WTC11 (cell line): ENCODE measurements around the gene NUDT14.

ENCODE experiments used
- HMGA2 ChIP-seq: fragments of 250-450 bp; sonication (Bioruptor Pico); IDR thresholded peaks from 2 replicates; pipeline ENCODE4 v1.4.0; 2021; ENCODE audit warnings: mild to moderate bottlenecking, moderate library complexity
- SP1 ChIP-seq: sonication (generic); formaldehyde crosslinking; conservative IDR thresholded peaks from 2 replicates; pipeline ENCODE4 v1.8.1; 2022; ENCODE audit warnings: missing genetic modification reagents
- TF ChIP-seq, protein P1 (sequence below): fragments of 200-600 bp; IDR thresholded peaks from 2 replicates; pipeline ENCODE4 v1.8.0; 2022; ENCODE audit warnings: antibody characterized with exemption
- TF ChIP-seq, protein P2 (sequence below): sonication (generic); formaldehyde crosslinking; conservative IDR thresholded peaks from 2 replicates; pipeline ENCODE4 v1.8.1; 2023; ENCODE audit warnings: mild to moderate bottlenecking, low read depth, missing genetic modification reagents, moderate library complexity
- TF ChIP-seq, protein P3 (sequence below): sonication (generic); formaldehyde crosslinking; IDR thresholded peaks from 2 replicates; pipeline ENCODE4 v1.8.1; 2022; ENCODE audit warnings: low read depth, missing genetic modification reagents, borderline replicate concordance

GRCh38 chr14:105223770-105224544 is 42.8 kb upstream of the NUDT14 start:
- TF ChIP-seq, protein P1, sequence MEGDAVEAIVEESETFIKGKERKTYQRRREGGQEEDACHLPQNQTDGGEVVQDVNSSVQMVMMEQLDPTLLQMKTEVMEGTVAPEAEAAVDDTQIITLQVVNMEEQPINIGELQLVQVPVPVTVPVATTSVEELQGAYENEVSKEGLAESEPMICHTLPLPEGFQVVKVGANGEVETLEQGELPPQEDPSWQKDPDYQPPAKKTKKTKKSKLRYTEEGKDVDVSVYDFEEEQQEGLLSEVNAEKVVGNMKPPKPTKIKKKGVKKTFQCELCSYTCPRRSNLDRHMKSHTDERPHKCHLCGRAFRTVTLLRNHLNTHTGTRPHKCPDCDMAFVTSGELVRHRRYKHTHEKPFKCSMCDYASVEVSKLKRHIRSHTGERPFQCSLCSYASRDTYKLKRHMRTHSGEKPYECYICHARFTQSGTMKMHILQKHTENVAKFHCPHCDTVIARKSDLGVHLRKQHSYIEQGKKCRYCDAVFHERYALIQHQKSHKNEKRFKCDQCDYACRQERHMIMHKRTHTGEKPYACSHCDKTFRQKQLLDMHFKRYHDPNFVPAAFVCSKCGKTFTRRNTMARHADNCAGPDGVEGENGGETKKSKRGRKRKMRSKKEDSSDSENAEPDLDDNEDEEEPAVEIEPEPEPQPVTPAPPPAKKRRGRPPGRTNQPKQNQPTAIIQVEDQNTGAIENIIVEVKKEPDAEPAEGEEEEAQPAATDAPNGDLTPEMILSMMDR, result no peak
- TF ChIP-seq, protein P2, sequence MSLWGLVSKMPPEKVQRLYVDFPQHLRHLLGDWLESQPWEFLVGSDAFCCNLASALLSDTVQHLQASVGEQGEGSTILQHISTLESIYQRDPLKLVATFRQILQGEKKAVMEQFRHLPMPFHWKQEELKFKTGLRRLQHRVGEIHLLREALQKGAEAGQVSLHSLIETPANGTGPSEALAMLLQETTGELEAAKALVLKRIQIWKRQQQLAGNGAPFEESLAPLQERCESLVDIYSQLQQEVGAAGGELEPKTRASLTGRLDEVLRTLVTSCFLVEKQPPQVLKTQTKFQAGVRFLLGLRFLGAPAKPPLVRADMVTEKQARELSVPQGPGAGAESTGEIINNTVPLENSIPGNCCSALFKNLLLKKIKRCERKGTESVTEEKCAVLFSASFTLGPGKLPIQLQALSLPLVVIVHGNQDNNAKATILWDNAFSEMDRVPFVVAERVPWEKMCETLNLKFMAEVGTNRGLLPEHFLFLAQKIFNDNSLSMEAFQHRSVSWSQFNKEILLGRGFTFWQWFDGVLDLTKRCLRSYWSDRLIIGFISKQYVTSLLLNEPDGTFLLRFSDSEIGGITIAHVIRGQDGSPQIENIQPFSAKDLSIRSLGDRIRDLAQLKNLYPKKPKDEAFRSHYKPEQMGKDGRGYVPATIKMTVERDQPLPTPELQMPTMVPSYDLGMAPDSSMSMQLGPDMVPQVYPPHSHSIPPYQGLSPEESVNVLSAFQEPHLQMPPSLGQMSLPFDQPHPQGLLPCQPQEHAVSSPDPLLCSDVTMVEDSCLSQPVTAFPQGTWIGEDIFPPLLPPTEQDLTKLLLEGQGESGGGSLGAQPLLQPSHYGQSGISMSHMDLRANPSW, result no peak
- TF ChIP-seq HMGA2 (CRISPR knock-in tag) (no peak), SP1 (CRISPR knock-in tag) (no peak)
- TF ChIP-seq, protein P3, sequence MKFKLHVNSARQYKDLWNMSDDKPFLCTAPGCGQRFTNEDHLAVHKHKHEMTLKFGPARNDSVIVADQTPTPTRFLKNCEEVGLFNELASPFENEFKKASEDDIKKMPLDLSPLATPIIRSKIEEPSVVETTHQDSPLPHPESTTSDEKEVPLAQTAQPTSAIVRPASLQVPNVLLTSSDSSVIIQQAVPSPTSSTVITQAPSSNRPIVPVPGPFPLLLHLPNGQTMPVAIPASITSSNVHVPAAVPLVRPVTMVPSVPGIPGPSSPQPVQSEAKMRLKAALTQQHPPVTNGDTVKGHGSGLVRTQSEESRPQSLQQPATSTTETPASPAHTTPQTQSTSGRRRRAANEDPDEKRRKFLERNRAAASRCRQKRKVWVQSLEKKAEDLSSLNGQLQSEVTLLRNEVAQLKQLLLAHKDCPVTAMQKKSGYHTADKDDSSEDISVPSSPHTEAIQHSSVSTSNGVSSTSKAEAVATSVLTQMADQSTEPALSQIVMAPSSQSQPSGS (CRISPR knock-in tag), result no peak
